ENCODE data around the gene CCDC85B.

The CCDC85B gene

GRCh38 chr11:65869643-65870306 is 20.7 kb upstream of the CCDC85B start:
- DNase-seq: no peak

- DNase-seq: no peak
These were observed 20.2 kb upstream of the CCDC85B start for GRCh38 chr11:65870307-65870658.

GRCh38 chr11:65870706-65871681 is 19.5 kb upstream of the CCDC85B start:
- no peak for DNase-seq

GRCh38 chr11:65871811-65872548 is 18.5 kb upstream of the CCDC85B start:
- no peak for DNase-seq

DNA sequence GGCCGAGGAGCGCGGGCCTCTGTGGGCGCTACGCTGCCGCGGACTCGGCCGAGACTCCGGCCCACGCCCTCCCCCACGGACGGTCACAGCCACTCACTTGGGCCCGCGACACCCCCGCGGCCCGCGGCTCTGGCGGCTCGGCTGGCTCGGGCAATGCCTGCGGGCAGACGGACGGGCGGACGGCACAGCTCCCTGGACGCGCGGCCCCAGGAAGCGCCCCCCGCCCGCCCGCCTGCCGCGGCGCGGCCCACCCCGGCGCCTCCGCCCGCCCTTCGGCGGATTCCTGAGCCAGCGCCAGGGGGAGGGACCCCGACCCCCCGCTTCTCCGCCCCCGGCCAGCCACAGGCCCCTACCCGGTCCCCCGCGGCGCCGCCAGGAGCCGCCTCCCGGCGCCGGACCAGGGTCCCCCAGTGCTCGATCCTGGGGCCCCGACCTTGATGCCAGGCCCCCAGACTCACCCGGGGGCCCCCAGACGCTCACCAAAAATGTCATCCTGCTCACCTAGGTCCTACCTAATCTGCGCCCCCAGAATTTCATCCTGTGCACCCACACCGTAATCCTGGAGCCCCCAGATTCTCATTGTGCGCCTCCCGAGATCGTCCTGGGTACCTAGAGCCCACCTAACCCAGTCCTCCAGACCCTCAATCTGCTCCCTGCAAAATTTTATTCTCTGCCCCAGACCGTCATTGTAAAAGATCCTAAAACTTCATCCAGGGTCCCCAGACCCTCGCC is 17.7 kb upstream of the CCDC85B start, which contains the start of gene EFEMP2:
EFEMP2 (minus strand) TSS at position 215 of the 732 bp plus-strand sequence. CDS start 446 bp downstream, outside the sequence.
- DNase-seq: no peak

DNA sequence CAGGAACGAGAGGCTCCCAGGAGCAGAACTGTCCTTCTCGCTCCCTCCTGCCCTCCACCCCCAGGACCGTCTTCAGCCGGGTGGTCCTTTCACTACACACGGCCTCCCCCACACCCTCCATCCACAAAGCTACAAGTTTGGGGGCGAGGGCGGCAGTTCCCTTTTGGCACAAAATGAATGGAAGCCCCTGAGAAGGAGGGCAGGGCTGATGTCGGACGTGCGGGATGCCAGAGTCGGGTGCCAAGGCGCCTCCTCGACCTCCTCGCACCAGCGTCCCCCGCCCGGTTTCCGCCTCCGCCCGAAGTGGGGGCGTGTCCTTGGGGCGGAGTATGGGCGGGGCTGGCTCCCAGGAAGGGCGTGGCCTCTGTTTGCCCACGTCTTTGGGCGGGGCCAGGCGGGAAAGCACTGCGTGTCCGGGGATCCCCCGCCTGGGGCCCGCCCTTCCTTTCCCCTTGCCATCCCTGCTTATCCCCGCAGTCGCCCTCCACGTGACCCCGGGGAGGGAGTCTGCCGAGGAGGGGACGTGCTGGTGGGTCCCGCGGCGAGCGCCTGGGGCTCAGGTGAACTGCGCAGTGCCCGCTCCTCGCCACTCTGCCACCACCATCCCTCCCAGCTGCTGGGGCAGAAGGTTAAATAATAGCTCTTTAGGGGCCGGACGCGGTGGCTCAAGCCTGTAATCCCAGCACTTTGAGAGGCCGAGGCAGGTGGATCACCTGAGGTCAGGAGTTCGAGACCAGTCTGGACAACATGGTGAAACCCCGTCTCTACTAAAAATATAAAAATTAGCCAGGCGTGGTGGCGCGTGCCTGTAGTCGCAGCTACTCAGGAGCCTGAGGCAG is 16.9 kb upstream of the CCDC85B start:
- peak; percentile 90 to 98 (median 96) for DNase-seq

GRCh38 chr11:65879617-65880016 is 10.9 kb upstream of the CCDC85B start, which contains the start of gene CTSW:
Gene CTSW, plus strand, starts transcription at chr11:65879837. Its CDS starts 18 bp downstream, at chr11:65879855.
- DNase-seq: peak in 2 of 6 experiments; percentile 15 to 22

DNA sequence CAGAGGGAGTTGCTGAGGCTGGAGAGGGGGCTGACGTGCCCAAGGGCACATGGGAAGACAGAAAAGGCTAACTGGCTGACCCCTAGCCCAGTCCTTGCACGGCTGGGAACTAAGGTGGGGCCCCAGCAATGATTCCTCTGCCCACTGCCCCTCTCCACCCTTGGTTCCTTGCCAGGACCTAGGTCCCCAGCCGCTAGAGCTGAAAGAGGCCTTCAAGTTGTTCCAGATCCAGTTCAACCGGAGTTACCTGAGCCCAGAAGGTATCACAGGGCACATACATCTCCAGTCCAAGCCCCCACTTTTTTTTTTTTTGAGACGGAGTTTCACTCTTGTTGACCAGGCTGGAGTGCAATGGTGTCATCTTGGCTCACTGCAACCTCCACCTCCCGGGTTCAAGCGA is 10.4 kb upstream of the CCDC85B start:
- DNase-seq: no peak

DNA sequence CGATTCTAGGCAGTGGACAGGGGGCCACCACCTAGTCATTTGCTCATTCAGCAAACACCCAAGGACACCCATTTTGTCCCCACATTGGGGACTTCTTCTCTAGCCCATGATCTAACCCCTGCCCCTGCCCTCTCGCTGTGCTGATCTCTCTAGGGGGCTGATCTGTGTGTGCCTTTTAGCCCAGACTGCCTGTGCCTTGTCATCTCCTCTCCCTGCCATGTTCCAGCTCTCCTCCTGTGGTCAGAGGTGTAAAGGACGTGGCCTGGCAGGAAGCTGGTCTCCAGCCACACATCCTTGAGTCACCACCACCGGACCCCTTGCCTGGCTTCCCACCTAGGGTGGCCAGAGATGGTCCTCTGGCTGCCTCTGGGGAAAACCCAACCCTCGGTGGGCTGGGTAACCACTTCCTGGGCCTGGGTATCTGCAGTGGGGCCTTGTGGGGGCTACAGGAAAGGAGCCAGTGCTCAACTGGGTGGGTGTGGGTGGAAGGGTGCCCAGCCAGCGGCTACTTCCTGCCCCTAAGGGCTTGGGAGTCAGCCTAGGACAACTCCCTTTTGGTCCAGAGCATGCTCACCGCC is 9.5 kb upstream of the CCDC85B start:
- DNase-seq: no peak

GRCh38 chr11:65882120-65883057 is 8.1 kb upstream of the CCDC85B start:
- no peak for DNase-seq

DNA sequence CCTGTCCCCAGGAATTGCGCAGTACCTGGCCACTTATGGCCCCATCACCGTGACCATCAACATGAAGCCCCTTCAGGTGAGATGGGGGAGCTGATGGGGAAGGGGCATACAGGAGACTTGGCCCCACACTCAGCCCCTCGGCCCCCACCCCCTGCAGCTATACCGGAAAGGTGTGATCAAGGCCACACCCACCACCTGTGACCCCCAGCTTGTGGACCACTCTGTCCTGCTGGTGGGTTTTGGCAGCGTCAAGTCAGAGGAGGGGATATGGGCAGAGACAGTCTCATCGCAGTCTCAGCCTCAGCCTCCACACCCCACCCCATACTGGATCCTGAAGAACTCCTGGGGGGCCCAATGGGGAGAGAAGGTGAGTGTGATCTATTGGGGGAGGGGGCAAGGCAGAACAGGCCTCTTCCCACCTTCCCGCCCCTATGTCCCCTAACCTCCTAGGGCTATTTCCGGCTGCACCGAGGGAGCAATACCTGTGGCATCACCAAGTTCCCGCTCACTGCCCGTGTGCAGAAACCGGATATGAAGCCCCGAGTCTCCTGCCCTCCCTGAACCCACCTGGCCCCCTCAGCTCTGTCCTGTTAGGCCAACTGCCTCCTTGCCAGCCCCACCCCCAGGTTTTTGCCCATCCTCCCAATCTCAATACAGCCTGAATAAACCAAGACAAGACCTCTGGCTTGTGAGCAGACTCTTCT is 7.3 kb upstream of the CCDC85B start:
- no peak for DNase-seq

DNA sequence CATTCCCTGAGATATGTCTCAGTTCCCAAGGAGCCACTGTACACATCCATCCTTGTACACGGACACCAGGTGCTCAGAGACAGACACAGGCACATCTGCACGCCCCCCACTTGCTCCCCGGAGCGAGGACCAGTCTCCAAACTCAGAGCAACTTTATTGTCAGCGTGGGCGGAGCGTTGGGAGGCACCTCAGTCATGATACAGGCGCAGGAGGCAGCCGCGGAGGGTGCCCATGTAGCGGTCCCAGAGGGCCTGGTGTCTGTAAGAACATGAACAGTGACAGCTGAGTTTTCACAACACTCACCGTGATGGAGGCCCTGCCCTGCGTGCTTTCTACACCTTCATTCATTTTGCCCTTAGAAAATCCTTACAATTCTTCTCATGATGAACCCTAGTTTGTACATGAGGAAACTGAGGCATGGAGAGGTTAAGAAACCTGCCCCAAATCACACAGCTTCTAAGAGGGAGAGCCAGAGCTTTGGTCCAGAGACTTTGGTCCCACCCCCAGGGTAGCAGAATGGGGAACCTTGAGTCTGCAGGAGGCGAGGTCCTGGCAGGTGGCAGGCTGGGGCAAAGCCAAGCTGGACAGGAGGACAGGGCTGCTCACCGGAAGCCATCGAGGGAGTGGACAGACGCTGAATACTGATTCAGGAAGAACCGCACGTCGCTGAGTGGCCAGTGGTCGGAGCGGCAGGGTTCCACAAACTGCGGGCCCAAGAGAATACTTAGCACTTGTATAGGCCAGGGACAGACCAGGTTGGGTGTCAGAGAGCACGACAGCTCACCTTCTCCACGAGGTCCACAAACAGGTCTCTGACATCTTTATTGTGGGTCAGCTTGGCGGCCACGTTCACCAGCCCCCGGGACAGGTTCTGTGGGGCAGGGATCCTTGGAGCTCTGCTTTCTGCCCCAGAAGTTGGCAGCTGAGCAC is 6.4 kb upstream of the CCDC85B start:
- DNase-seq: no peak

DNA sequence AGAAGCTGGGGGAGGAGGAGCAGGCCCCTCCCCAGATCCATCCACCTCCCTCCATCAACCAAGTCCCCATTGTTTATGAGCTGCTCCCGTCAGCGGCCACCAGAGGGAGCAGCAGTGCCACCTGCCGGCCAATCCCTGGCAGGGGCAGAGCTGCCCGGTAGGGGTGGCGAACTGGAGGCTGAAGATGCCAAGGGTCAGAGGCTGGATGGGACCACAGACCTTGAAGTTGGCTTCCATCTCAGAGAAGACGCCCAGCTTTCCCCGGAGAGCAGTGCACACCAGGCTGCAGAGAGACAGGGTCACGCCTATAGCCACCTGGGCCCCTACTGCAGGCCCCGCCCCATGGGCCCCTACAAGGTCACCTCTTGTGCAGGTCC is 5.8 kb upstream of the CCDC85B start:
- peak; percentile 51 to 84 (median 76) for DNase-seq

- no peak for DNase-seq
These were observed 5.2 kb upstream of the CCDC85B start for GRCh38 chr11:65885231-65885630.

GRCh38 chr11:65885808-65886536 is 4.5 kb upstream of the CCDC85B start:
- no peak for DNase-seq

GRCh38 chr11:65886826-65887722 is 3.4 kb upstream of the CCDC85B start:
- DNase-seq: no peak

All from stimulated activated naive CD4-positive, alpha-beta T cell (primary cell).